ENCODE results near the gene CHD2. TPM values are rescaled to one million over a fixed set of nuclear protein-coding genes. Genes with fewer than 3 reads are reported as not detected.

The CHD2 gene
- total and polyA plus RNA-seq, 2 donors (not counting 3 experiments of a cell fraction or from before 2014, with no cell fraction given): 53.8 to 97.9 TPM

DNA sequence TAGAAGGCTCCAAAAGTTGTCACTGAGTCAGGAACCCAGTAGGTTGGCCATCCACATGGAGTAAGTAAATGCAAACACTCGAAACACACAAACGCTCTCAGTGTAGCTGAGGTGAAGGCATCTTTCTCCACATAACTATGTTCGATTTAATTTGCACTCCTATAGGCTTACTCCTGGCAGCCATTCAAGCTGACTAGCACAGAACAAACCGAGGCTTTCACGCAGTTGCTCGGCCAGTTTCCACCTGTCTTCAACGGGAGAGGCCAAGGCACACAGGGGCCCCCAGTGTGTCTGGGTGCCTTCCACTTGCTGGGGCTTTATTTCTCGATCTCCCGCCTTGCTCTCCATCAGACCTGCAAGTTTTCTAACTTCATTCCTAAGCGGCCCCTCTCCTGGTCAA, 170.0 kb downstream of the CHD2 start:
- intact Hi-C loops (cut with micrococcal nuclease) (no loop called here), dilution Hi-C loops (cut with MboI; ENCODE audit: extremely low pct_ligation_motif_present, low sequenced_read_pairs) (no loop called here)
- Histone ChIP-seq H3K4me1 (ENCODE audit: control insufficient read depth, extremely low read depth, insufficient read depth, low read length) (peaks cover 3% of the 10 kb centered on the region), H3K27ac (ENCODE audit: insufficient read depth, low read depth, low read length) (no peak overlapping the region), H3K27me3 (ENCODE audit: control insufficient read depth in 2 of 2, insufficient read depth in 2 of 2, low read length in 2 of 2) (peaks cover 20 to 26% of the 10 kb centered on the region in 2 experiments), H3K9me1 (replicated peaks; ENCODE audit: control insufficient read depth, extremely low read depth, insufficient read depth, low read length) (no peaks in the 10 kb centered on the region), H3K4me3 (replicated peaks in 1 of 3; ENCODE audit: insufficient read depth in 1 of 3, low read depth in 1 of 3, low read length in 3 of 3) (no peak overlapping the region), H3K79me2 (ENCODE audit: control insufficient read depth, insufficient read depth, low read length) (no peaks in the 10 kb centered on the region), H2AFZ (ENCODE audit: low read depth, low read length) (no peak overlapping the region), H3K9ac (replicated peaks; ENCODE audit: extremely low read depth, insufficient read depth, low read length) (no peak overlapping the region), H4K20me1 (replicated peaks; ENCODE audit: control insufficient read depth, extremely low read depth, insufficient read depth, low read length) (no peaks in the 10 kb centered on the region), H3K4me2 (ENCODE audit: insufficient read depth, low read length) (no peak overlapping the region), H3K36me3 (ENCODE audit: control insufficient read depth in 2 of 2, extremely low read depth in 1 of 2, insufficient read depth in 2 of 2, low read length in 2 of 2) (no peaks in the 10 kb centered on the region), H3K9me3 (replicated peaks; ENCODE audit: control insufficient read depth, insufficient read depth, low read length) (no peaks in the 10 kb centered on the region)
- CTCF ChIA-PET: interaction anchor here (1.0 kb wide), 1 partner anchor 29 kb away, joined by 3 read pairs; no protein-coding TSS in a partner anchor
- BruUV-seq (replicated peaks): no TSS peak
- POLR2A ChIA-PET: no interaction called here
- DNase-seq (ENCODE audit: low read depth, low spot score) (no peak), FAIRE-seq (no peak)
- no peak for TF ChIP-seq POLR2AphosphoS5 (IDR thresholded peaks at IDR 0.05; ENCODE audit: insufficient read depth, low read depth, low read length)
- TF ChIP-seq MYC (IDR thresholded peaks at IDR 0.05; ENCODE audit: low read depth, low read length): no peak
- no peak for TF ChIP-seq FOS (IDR thresholded peaks at IDR 0.05; ENCODE audit: borderline replicate concordance, insufficient read depth, low read length)
- TF ChIP-seq, protein P1, sequence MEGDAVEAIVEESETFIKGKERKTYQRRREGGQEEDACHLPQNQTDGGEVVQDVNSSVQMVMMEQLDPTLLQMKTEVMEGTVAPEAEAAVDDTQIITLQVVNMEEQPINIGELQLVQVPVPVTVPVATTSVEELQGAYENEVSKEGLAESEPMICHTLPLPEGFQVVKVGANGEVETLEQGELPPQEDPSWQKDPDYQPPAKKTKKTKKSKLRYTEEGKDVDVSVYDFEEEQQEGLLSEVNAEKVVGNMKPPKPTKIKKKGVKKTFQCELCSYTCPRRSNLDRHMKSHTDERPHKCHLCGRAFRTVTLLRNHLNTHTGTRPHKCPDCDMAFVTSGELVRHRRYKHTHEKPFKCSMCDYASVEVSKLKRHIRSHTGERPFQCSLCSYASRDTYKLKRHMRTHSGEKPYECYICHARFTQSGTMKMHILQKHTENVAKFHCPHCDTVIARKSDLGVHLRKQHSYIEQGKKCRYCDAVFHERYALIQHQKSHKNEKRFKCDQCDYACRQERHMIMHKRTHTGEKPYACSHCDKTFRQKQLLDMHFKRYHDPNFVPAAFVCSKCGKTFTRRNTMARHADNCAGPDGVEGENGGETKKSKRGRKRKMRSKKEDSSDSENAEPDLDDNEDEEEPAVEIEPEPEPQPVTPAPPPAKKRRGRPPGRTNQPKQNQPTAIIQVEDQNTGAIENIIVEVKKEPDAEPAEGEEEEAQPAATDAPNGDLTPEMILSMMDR (IDR thresholded peaks at IDR 0.05; ENCODE audit: extremely low read depth in 1 of 2, insufficient read depth in 1 of 2, low read depth in 1 of 2, low read length in 2 of 2): no peak
- no peak for TF ChIP-seq MAX (IDR thresholded peaks at IDR 0.05; ENCODE audit: insufficient read depth, insufficient read length)
- TF ChIP-seq GATA2 (IDR thresholded peaks at IDR 0.05; ENCODE audit: insufficient read depth, insufficient read length, low read depth, low read length): no peak
